ENCODE measurements around the gene FAXC.

FAXC gene

DNA sequence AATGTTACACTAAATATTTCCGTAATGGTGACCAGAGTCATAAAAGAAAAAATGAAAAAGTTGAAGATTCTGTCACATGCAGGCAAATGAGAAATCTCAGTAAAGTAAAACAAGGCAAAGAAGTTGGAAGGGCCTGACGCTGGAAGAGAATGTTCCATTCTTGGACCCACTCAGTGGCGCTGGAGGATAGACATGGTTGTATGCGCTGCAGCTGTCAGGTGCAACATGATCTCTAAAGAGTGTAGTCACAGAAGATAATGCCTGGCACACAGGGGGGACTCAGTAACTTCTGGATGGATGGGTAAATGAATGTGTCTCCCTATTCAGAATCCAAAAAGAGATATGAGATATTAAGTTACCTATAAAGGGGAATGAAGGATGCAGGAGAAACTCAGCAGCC lies 116.3 kb downstream of the FAXC start:
- H3K27ac Mint-ChIP-seq: no peak overlapping the region
- H3K4me3 Mint-ChIP-seq: no peak overlapping the region
- H3K27me3 Mint-ChIP-seq (ENCODE audit: low read depth): peaks cover 10% of the 10 kb centered on the region
- H3K36me3 Mint-ChIP-seq (ENCODE audit: low read depth): no peaks in the 10 kb centered on the region
- no peaks in the 10 kb centered on the region for H3K4me1 Mint-ChIP-seq (ENCODE audit: low read depth)
- H3K9me3 Mint-ChIP-seq: no peaks in the 10 kb centered on the region

DNA sequence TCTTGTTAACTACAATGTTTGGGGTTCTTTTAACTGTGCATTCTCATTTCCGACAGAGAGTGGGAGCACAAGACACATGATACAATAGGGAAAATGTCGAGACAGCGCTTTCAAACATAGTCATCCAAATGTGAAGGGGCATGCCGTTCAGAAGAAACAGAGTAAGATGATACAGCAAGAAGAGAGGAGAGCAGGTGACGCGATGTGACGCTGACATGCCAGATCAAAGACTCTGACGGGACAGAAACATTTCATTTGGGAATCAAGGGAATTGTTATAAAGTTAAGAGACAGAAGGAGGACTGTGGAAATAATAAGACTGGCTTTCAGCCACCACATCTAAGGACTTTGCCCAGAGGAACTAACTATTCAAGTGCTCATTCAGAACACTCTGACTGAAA lies 117.4 kb downstream of the FAXC start:
- Mint-ChIP-seq H3K9me3 (no peaks in the 10 kb centered on the region), H3K4me1 (ENCODE audit: low read depth) (no peaks in the 10 kb centered on the region), H3K27ac (no peak overlapping the region), H3K27me3 (ENCODE audit: low read depth) (peaks cover 10% of the 10 kb centered on the region), H3K36me3 (ENCODE audit: low read depth) (no peaks in the 10 kb centered on the region), H3K4me3 (no peak overlapping the region)

DNA sequence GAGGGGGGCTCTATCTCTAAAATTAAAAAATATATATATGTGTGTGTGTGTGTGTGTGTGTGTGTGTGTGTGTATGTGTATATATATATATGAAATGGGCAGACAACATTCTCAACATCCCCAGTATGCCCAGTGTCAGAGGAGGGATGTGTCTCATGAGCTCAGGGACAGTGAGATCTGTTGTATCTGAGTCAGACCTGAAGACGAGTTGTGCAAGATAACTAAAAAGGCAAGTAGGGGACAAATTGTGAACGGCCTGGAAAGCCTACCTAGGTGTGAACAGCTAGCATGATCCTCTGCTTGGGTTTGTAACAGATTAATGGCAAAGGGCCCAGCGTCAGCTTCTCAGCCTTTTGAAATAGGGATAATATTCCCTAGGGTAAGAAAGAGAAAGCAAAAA lies 124.3 kb downstream of the FAXC start:
- no peaks in the 10 kb centered on the region for H3K4me1 Mint-ChIP-seq (ENCODE audit: low read depth)
- H3K27me3 Mint-ChIP-seq (ENCODE audit: low read depth): peaks cover under 1% of the 10 kb centered on the region

More for the DNA sequence above, 124.3 kb downstream of the FAXC start:
- H3K27ac Mint-ChIP-seq: no peak overlapping the region
- H3K36me3 Mint-ChIP-seq (ENCODE audit: low read depth): no peaks in the 10 kb centered on the region
- H3K4me3 Mint-ChIP-seq: no peak overlapping the region
- H3K9me3 Mint-ChIP-seq: no peaks in the 10 kb centered on the region
